HG02870 (cell line): ENCODE results near the gene PLA2G4F.

Experiments used
- ATAC-seq: cut with Tn5 transposase; IDR thresholded peaks from one replicate; pipeline ENCODE4 v1.9.1; 2021; ENCODE audit warnings: mild to moderate bottlenecking, moderate library complexity; ENCODE audit not compliant: unreplicated experiment

PLA2G4F gene, protein sequence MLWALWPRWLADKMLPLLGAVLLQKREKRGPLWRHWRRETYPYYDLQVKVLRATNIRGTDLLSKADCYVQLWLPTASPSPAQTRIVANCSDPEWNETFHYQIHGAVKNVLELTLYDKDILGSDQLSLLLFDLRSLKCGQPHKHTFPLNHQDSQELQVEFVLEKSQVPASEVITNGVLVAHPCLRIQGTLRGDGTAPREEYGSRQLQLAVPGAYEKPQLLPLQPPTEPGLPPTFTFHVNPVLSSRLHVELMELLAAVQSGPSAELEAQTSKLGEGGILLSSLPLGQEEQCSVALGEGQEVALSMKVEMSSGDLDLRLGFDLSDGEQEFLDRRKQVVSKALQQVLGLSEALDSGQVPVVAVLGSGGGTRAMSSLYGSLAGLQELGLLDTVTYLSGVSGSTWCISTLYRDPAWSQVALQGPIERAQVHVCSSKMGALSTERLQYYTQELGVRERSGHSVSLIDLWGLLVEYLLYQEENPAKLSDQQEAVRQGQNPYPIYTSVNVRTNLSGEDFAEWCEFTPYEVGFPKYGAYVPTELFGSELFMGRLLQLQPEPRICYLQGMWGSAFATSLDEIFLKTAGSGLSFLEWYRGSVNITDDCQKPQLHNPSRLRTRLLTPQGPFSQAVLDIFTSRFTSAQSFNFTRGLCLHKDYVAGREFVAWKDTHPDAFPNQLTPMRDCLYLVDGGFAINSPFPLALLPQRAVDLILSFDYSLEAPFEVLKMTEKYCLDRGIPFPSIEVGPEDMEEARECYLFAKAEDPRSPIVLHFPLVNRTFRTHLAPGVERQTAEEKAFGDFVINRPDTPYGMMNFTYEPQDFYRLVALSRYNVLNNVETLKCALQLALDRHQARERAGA

DNA sequence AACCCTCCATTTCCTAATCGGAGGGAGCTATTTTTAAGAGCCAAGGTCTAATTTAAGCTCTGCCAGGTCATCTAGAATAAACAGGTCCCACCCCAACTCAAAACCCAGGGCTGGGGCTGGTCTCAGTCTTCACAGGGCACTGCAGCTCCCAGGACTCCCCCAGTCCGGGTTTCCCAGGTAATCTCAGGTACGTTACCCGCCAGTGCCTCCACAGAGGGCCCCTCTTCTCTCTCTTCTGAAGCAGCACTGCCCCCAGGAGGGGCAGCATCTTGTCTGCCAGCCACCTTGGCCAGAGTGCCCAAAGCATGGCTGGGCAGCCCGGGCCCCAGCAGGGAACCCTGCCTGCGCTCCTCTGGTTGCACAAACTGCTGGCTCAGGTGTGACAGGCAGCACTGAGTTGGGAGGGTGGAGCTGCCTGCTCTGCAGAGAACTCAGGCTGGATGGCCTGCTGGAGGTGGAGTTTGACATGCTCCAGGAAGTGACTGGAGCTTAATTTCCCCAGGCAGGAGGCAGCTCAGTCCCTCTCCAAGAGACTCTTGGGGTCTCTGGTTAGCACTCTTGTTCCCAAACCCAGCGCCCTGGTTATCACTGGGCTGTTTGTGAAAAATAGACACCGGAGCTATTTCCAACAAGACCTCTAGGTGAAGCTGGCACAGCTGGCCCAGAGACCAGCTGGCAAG, at the start of gene PLA2G4F:
Gene PLA2G4F, minus strand, starts transcription at position 394 of the 680 bp plus-strand sequence. Its CDS starts 87 bp downstream, at position 307.
- no peak for ATAC-seq

DNA sequence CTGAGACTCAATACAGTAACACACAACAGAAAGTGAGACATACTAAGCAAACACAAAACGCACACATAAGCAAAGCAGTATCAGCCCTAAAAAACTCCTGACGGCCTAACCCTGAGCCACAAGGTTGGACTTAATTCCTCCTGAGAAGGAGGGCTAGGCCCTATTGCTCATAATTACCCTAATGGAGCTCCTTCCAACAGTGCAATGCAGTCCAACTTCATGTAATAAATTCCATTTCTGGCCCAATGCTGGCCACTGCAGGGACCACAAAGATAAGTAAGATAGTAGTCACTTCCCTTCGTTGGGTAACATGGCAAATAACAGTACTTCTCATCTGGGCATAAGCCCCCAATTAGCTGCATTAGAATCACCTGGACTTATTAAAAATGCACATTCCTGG, 47.5 kb upstream of the PLA2G4F start:
- no peak for ATAC-seq

DNA sequence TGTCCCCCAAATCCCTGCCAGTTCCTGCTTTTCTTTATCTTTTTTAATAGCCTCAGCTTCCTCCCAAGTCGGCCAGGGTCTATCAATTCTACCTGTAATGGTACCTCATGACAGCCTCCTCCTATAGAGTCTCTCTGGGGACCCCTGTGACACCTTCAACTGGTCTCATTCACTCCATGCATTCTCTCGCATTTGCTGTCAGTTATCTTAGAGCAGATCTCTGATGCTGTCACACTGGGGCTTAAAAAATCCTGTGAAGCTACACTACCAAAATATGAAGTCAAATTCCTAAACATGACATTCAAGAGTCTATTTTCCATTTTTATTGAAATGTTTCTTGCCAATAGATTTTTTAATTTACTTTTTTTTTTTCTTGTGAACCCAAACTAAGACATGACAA, 46.2 kb upstream of the PLA2G4F start:
- ATAC-seq = no peak

DNA sequence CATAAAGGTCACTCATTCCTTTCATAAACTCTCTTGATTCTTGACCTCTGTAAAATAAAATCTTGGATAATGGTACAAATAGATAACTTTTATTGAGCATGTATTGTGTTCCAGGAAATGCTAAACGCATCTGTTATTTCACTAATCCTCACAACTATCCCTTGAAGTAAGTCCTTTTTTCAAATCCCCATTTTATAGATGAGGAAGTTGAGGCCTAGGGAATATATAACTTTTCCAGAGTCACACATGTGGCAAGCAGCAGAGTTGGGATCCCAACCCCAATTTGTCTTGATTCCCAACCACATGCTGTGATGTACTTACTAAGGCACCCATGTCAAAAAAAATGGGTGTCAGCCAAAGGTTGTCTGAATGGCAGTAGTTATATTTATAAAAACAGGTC, 45.4 kb upstream of the PLA2G4F start:
- ATAC-seq = no peak

DNA sequence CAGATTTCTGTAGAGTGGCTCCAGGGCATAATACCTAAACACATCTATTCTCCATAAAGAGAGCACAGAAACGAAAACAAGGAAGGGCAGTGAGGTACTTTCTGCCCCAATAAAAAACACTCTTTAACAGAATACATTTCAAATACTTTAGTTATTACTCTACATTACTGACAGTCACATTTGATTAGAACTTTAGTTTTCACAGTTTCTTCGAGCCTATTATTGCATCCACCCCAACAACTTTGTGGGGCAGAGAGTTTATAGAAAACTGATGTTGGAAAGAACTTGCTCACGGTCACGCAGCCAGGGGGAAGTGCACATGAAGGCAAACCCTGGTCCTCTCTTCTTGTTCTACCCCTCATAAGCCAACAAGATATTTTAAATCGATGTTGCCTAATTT, 42.7 kb upstream of the PLA2G4F start:
- ATAC-seq = no peak

DNA sequence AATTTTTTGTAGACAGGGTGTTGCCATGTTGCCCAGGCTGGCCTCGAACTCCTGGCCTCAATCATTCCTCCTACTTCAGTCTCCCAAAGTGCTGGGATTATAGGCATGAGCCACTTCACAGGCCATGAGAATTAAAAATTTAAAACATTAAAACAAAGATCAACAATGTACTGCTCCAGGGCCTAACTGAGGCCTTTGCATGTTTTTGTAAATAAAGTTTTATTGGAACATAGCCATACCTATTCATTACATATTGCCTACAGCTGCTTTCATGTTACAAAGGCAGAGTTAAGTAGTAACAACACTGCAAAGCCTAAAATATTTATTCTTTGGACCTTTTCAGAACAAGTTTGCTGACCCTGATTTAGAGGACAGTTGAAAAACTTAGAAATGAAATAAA, 42.1 kb upstream of the PLA2G4F start:
- ATAC-seq = no peak

DNA sequence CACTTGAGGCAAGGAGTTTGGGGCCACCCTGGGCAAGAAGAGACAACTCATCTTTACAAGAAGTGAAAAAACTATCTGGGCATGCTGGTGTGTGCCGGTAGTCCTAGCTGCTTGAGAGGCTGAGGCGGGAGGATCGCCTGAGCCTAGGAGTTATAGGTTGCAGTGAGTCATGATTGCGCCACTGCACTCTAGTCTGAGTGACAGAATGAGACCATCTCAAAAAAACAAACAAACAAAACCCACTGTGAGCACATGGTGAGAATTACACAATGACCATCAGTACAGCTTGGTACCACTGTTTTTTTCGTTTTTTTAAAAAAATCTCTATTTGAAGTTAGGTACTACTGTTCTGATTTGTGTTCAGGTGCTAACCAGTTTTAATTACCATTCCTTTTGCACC, 38.1 kb upstream of the PLA2G4F start:
- ATAC-seq = no peak

DNA sequence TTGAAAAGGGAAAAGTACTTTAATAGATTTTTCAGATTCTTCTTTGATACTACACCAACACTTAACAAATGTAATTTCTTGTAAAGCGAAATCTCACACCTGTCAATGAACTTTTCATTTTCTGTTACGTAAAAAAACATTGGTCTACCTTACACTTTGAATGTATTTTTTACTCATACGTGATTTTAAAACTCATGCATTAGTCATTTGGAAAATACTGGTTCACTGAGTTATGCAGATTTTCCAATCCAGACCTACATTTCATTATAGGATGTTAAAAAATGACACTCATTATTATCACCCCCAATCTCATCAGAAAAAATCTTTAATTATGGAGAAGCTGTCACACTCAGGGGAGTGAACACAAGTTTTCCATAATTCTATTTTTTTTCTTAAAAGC, 36.9 kb upstream of the PLA2G4F start:
- ATAC-seq = no peak

DNA sequence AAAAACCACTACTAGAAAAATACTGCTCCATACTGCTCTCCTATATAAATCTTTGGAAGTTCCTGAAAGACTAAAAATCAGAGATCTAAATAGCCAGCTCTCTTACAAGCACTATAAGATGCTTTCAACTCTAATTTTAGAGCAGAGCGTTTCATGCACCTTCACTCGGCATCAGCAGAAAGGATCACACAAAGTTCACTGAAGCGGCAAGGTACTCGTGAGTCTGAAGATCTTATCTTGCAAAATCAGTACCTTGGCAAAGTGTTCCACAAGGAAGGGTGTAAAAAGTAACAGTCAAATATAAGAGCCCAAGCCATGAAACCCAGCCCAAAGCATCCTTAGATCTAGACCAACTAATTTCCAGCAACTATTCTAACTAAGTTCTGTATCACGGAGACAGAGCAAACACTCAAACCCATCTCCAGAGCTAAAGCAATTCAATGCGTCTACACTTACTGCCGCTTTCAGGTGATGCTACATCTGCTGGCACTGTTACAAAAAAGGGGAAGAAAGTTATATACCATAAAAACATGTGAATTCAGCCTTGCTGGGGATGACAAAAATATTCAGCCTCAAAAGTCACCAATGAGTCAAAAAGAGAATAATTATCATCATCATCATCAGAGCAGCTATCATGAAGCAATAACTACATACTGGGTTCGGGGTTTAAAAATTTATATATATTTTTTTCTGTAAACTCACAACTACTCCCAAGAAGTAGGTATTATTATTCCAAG, 35.3 kb upstream of the PLA2G4F start:
- no peak for ATAC-seq

DNA sequence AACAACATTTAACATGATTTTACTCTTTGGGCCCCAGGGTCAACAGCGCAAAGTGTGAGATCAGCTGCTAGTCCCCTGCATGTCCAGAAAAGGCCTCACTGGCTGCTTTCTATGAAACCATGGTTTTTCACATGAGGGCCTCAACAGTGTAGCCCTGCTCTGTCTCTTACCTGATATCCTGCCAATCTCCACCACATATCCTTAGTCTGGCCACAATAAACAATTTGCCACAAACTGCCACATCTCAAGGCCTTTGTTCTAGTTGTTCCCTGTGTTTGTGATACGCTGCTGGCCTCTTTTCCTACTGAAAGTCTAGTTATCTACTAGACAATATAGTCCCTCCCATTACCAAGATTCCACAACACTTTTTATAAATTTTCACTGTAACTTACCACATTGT, 33.9 kb upstream of the PLA2G4F start:
- no peak for ATAC-seq

DNA sequence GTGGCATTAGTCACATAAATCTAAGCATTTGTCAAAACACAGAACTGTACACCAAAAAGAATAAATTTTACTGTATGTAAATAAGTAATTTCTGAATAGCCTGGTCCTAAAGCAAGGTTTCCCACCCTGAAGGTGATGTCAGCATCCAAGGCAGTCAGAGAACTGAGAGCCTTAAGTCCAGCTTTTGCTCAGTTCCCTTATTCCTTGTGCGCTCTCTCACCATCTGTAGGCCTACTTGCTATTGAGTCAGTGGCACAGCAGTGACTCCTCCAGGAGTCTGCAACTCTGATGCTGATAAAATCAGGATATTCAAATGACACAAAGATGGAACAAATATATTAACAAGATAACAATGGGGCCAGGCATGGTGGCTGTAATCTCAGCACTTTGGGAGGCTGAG, 29.4 kb upstream of the PLA2G4F start:
- ATAC-seq = no peak

DNA sequence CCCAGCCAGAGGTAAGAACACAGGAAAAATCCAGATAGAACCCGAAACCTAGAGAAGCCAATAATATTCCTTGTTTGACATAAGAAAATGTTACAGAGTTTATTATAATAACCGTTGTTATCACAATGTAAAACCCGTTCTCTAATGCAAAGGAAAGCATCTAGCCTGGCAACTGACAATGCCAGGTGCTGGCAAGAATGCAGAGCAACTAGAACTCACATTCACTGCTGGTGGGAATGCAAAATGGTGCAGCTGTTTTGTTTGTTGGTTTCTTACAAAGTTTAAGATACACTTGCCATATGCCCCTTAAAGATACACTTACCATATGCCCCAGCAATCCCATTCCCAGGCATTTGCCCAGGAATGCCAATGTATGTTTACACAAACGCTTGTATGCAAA, 28.3 kb upstream of the PLA2G4F start:
- no peak for ATAC-seq

DNA sequence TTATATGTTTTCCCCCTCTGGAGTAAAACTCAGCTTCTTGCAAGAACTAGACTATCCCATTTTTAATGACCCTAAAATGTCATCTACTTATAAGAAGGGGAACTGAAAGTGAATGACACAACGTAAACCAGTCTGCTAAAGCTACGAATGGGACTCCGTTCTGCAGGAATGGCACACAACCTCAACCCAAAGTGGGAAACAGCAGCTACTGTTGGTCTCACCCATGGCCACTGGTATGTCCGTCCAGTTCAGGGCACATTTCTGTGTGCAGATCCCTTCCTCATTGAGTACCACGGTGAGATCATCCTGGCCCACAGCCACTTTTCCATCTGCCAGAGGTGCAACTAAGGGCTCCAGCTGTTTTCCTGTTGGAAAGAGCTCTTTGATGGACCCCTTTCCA, 27.9 kb upstream of the PLA2G4F start:
- ATAC-seq = no peak

DNA sequence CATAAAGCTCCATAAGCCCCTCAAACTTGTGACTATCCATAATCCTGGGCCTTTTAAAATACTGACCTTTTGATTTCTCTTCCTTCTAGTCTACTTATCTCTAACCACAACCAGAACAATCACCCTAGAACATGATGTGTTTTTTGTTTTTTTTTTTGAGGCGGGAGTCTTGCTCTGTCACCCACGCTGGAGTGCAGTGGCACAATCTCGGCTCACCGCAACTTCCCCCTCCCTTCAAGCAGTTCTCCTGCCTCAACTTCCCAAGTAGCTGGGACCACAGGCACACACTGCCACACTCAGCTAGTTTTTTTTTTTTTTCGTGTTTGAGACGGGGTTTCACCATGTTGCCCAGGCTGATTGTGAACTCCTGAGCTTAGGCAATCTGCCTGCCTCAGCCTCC, 26.5 kb upstream of the PLA2G4F start:
- no peak for ATAC-seq

DNA sequence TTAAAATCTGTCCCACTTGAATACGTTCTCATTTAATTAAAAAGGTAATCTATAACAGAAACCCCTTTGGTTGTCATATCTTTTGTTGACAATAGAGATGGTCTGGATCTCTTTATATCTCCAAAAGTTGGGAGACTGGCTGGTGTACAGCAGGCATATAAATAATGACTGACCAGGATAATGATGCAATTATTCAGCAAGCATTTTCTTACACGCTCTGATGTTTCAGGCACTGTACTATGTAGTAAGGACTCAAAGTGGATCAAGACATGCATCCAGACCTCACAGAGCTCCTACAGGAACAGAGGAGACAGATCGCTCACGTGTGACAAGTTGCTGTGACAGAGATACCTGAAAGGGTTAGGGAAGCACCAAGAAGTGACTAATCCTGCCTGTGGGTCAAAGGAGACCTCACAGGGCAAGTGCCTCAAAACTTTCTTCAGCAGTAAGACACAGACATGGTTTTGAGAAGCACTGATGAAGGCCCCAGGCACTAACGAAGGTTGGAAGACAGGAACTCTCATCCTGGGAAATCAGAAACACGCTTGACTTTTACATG, 26.0 kb upstream of the PLA2G4F start:
- ATAC-seq = no peak

DNA sequence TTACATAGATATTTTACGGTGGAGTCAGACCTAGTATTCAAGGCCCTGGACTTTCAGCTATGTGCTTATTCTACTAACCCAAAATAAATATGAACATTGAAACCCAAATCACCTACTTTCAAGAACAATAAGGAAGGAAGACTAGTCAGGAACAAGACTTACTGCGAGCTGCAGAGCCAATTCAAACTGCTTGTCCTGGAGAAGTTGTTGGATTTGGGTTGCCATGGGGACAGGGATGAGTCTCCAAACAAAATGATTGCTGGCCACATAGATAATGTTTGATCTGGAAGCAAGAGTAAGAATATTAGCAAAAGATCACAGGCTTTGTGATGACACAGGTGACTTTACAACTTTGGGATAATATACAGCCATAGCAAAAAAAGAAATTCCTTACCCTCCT, 21.6 kb upstream of the PLA2G4F start:
- ATAC-seq = no peak

DNA sequence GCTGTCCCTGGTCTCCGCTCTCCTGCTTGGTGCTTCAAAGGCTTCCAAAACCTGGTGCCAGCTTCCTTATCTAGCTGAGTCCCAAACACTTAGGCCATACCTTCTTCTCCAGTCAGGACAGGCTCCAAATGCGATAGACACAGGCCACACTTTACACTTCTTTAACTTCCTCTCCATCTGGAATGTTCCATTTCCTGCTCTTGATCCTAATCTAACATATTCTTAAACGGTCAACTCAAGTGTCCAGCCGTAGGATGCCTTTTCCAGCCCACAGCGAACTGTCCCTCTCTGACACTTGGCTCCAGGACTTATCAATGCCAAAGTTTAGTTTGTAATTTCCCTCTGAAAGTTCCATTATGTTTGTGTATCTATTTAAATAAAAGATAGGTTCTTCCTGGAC, 19.2 kb upstream of the PLA2G4F start:
- no peak for ATAC-seq

DNA sequence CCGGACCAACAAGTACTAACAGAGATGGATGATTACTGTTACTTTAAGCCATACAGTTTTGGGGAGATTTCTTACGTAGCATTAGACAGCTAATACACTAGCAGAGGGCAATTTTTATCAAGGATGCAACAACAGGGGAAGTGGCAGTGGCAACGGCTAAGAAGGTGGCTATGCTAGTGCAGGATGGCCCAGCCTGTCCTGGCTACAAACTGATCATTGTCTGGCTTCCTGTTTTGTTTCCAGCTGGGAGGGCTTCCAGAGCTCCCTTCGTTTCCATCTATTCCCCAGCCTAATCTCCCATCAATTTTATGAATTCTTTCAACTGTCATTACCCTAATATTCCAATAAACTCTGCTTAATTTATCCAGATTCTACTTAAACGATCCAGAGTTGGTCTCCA, 16.0 kb upstream of the PLA2G4F start:
- no peak for ATAC-seq

DNA sequence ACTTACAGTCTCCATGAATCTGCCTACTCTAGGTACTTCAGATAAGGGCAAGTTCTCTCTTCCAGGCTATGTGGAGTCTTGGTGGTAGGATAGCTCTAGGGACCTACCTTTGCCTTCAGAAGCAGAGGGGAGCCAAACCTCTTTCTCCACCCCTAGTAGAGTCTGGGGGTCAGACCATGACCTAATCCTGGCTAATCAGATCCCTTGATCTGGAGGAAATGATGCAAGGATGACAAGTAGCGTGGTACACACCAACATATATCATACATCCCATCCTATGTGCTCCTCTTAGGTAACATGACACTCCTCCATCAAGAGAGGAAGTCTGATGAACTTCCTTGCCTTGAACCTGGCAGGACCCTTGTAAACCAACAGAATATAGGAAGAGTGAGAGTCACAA, 15.4 kb upstream of the PLA2G4F start:
- no peak for ATAC-seq

DNA sequence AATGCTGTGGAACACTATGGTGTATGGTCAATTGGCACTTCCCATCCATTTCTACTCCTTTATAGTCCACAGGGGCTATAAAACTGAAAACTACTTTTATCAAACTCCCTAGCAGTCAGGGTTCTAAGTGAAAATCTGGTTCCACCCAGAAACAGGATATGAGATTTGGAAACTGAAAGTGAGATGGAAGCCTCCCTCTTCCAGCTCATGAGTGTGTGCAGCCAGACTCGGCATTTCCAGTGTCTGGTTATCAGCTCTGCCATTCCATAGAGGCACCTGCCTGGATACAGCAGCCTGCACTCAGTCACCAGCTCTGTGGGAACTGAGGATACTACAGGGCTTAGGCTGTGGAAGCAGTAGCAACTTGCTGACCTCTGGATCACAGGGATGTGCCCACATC, 14.7 kb upstream of the PLA2G4F start:
- no peak for ATAC-seq
